ENCODE measurements around the gene BBS9. TPM values are rescaled to one million over a fixed set of nuclear protein-coding genes. Genes with fewer than 3 reads are reported as not detected.

BBS9 gene
- total RNA-seq, 4 donors from 2014 or later: 11.3 to 28.5 (median 20.7) TPM

DNA sequence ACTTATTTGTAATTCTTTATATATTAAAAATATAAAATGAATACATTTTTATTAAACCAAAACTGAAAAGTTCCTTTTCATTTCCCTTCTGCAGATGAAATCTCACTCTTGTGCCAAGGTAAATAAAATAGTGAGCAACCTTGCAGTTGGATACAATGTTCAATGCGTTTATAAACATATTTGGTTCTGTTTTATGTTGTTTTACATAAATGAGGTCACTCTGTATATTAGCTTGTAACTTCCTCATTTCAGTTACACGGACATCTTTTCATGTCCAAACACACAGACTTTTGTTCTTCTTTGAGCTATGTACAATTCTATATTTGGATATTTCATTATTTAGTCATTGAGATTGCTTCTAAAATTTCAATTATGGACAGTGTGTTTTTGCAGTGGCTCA lies 107.7 kb downstream of the BBS9 start:
- TF ChIP-seq, protein P1, sequence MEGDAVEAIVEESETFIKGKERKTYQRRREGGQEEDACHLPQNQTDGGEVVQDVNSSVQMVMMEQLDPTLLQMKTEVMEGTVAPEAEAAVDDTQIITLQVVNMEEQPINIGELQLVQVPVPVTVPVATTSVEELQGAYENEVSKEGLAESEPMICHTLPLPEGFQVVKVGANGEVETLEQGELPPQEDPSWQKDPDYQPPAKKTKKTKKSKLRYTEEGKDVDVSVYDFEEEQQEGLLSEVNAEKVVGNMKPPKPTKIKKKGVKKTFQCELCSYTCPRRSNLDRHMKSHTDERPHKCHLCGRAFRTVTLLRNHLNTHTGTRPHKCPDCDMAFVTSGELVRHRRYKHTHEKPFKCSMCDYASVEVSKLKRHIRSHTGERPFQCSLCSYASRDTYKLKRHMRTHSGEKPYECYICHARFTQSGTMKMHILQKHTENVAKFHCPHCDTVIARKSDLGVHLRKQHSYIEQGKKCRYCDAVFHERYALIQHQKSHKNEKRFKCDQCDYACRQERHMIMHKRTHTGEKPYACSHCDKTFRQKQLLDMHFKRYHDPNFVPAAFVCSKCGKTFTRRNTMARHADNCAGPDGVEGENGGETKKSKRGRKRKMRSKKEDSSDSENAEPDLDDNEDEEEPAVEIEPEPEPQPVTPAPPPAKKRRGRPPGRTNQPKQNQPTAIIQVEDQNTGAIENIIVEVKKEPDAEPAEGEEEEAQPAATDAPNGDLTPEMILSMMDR (IDR thresholded peaks at IDR 0.05): no peak
- no peak for DNase-seq (ENCODE audit: low spot score)
- ATAC-seq (ENCODE audit: low FRiP score): no peak

GRCh38 chr7:33243319-33243881 lies 114.0 kb downstream of the BBS9 start:
- no peak for ATAC-seq (ENCODE audit: low FRiP score)
- TF ChIP-seq, protein P1 (IDR thresholded peaks at IDR 0.05): no peak

GRCh38 chr7:33248671-33249070 lies 119.3 kb downstream of the BBS9 start:
- ATAC-seq (ENCODE audit: low FRiP score): no peak
- DNase-seq (ENCODE audit: low spot score): no peak
- TF ChIP-seq, protein P1 (IDR thresholded peaks at IDR 0.05): no peak

More at GRCh38 chr7:33243319-33243881, 114.0 kb downstream of the BBS9 start:
- no peak for DNase-seq (ENCODE audit: low spot score)

DNA sequence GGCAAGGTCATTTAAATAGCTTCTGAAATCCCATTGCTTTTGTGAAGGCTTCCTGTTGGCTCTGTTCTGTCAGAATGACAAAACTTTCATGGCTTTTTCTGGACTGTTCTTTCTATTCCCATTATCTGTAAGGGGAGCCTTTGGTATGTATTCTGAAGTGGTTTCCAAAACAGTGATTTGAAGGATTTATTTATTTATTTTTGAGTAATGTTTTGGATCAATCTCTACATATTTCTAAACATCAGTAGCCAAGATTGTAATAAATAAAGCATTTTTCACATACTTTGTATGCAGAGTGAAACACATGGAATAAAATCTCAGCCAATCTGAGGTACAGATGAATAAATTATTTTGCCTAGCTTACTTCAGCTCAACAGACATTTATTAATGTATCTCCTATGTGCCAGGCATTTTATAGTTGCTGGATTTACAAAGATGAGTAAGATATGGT lies 121.1 kb downstream of the BBS9 start:
- DNase-seq (ENCODE audit: low spot score): no peak
- ATAC-seq (ENCODE audit: low FRiP score): peak; percentile 54
- TF ChIP-seq, protein P1 (IDR thresholded peaks at IDR 0.05): no peak

DNA sequence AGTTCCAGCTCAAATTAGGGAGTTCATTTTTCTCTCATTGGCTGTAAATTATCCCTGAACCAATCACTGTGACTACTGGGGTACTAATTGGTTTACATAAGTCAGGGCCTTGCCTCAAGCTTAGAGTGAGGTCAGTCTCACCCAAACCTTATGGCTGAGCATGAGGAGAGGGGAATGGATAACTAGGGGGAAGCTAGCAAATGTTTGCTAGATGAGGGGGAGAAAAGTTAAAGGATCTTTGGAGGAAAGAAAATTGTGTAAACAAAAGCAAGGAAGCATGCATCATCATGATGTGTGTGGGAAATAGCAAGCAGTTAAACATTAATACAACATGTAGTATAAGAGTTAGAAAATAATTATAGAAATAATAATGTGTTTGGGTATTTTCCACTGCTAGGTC lies 121.9 kb downstream of the BBS9 start:
- TF ChIP-seq, protein P1 (IDR thresholded peaks at IDR 0.05): no peak
- no peak for DNase-seq (ENCODE audit: low spot score)
- no peak for ATAC-seq (ENCODE audit: low FRiP score)

GRCh38 chr7:33258491-33258951 lies 129.2 kb downstream of the BBS9 start:
- TF ChIP-seq, protein P1 (IDR thresholded peaks at IDR 0.05): no peak
- DNase-seq (ENCODE audit: low spot score) (no peak), ATAC-seq (ENCODE audit: low FRiP score) (no peak)

GRCh38 chr7:33261585-33261984 lies 132.2 kb downstream of the BBS9 start:
- DNase-seq (ENCODE audit: low spot score): no peak
- no peak for ATAC-seq (ENCODE audit: low FRiP score)
- TF ChIP-seq, protein P1 (IDR thresholded peaks at IDR 0.05): no peak
